ENCODE results near the gene HS1BP3.

DNA sequence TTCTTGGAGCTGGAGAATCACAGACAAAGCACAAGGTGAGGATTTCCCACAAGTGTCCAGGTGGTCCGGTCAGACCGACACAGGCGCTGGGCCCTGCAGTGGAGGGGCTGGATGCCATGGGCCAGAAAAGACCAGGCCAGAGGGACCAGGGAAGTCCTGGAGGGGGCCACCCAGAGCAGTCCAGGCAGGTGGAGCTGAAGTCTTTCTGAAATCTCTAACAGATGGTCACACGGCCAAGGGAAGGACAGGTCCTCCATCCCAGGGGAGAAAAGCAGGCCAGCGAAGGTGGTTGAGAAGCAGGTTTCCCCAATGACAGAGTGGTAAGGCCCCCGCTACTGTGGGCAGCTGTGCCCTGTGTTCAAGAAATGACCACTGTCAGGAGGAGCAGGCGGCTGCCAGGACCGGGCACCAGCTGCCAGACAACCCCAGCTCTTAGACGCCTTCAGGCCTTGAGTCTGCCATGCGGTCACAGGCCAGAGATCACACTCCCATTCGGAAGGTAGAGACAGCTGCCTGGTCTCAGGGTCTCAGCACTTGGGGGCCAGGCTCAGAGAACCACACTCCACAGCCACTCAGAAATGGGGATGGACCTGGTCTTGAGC is 25.9 kb downstream of the HS1BP3 start:
- TF ChIP-seq, protein P1, sequence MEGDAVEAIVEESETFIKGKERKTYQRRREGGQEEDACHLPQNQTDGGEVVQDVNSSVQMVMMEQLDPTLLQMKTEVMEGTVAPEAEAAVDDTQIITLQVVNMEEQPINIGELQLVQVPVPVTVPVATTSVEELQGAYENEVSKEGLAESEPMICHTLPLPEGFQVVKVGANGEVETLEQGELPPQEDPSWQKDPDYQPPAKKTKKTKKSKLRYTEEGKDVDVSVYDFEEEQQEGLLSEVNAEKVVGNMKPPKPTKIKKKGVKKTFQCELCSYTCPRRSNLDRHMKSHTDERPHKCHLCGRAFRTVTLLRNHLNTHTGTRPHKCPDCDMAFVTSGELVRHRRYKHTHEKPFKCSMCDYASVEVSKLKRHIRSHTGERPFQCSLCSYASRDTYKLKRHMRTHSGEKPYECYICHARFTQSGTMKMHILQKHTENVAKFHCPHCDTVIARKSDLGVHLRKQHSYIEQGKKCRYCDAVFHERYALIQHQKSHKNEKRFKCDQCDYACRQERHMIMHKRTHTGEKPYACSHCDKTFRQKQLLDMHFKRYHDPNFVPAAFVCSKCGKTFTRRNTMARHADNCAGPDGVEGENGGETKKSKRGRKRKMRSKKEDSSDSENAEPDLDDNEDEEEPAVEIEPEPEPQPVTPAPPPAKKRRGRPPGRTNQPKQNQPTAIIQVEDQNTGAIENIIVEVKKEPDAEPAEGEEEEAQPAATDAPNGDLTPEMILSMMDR (IDR thresholded peaks at IDR 0.05), result no peak
- no peak for TF ChIP-seq POLR2A (IDR thresholded peaks at IDR 0.05)

All from lower leg skin (tissue), 3 donors.